SKM-1 treated with dmso at 0.1 percent for 144 hours (cell line): ENCODE results near the gene MED4.

Experiments
- DNase-seq: peaks from one replicate; lab custom pipeline; 2025; ENCODE audit not compliant: unreplicated experiment; lab: John Stamatoyannopoulos, UW

MED4 gene

DNA sequence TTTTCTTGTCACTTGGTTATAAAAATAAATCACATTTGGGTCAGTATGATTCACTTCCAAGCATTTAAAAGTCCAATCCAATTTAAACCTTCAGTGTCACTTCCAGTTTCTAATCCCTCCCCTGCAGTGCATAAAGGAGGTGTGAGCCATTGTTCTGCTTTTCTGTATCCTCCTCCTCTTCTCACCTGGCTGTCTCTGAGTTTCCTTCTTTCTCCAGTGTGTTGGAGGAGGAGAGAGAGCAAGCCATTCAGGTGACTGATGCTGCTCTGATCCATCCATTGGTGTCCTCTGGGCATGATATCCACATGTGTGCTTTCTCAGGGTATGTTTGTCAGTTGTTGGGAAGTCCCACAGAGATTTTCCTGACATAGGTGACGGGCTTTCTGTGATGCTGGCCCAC is 56.1 kb downstream of the MED4 start:
- no peak for DNase-seq

DNA sequence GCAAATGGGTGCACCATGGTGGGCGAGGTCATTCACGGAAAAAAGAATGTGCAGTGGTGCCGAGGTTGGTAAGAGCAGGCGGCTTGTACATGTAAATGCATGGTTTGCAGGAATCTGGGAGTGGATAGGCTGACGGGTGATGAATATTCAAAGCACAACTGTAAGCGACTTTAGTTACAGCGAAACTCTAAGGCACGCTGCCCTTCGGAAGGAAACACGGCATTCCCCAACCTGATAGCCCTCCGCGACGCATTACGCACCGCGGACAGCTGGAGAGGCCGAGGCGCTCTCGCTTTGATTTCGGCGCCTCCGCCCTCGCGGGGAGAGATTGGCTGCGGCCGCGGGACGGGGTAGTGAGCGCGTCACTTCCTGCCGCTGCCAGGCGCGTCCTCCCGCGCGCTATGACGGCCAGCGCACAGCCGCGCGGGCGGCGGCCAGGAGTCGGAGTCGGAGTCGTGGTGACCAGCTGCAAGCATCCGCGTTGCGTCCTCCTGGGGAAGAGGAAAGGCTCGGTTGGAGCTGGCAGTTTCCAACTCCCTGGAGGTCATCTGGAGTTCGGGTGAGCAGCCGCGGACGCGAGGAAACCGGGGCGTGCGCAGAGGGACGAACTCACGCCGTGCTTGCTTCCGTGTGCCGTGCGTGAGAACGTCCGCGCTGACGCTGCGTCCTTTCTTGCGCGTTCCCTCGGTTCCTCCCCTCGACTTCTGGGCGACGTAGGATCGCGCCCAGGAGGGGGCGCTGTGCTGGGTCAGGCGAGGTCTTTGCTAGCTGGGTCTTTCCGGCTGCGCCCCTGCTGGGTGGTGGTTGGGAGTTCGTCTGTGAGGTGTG is 57.3 kb downstream of the MED4 start, which contains the start of gene NUDT15:
Gene NUDT15 (plus strand): TSS at position 381 of the 828 bp plus-strand sequence. CDS start 21 bp downstream, at position 402.
- DNase-seq, result peak; percentile 92

DNA sequence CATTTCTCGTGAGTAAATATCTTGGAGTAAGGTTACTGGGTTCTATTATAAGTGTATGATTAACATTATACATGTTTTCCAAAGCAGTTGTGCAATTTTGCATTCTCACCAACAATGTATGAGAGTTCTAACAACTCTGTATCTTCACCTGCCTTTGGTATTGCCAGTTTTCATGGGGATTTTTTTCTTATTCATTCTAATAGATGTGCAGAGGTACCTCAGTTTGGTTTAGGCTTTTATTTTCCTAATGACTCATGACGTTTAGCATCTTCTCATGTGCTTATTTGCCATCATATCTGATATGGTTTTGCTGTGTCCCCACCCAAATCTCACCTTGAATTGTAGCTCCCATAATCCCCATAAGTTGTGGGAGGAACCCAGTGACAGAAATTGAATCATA is 65.0 kb downstream of the MED4 start:
- DNase-seq, result no peak

DNA sequence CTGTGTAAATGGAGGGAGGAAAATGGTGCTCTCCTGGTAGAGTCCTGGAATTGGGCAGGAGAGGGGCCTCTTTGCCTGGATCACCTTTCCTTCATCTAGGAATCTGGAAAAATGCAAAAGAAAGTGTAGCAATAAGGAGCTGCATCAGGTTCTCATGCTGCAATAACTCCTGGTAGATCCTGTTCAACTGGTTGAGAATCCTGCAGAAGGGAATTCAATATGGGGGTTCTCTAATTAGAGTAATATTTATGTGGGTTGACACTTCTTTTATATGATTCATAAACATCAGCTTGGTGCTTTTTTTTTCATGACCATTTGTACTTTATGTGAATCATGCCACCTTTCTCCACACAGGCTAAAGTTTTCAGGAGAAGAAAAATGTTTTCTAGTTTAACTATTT is 66.8 kb downstream of the MED4 start:
- DNase-seq, result no peak
